CD8-positive, alpha-beta memory T cell (primary cell): ENCODE measurements around the gene POLR2J2. TPM values are rescaled to one million over a fixed set of nuclear protein-coding genes. Genes with fewer than 3 reads are reported as not detected.
"Not testable (repeated sequence)": the region's sequence is repeated elsewhere in the genome, so short reads cannot be mapped to it uniquely, and the experiment has no call there.

Experiments used
- CTCF ChIA-PET: fragments of 350-600 bp; sonication (Branson Sonifier 250); formaldehyde crosslinking; loops from one replicate; lab custom pipeline; 2021; ENCODE audit warnings: antibody characterized with exemption; lab: Charles Lee
- POLR2A ChIA-PET: fragments of 350-600 bp; sonication (Branson Sonifier 250); formaldehyde crosslinking; loops from one replicate; lab custom pipeline; 2021; ENCODE audit warnings: antibody characterized with exemption; lab: Charles Lee
- DNase-seq, 5 donors: peaks; one replicate each; pipeline versions ENCODE4 v3.0.0 to v3.0.0-alpha.2; 2020 to 2022; ENCODE audit warnings: mixed read lengths in 1 of 5
- H3K27ac ChIP-seq: one replicate; pipeline ENCODE4 v1.7.0; 2013; ENCODE audit warnings: low read depth, mild to moderate bottlenecking, low read length, moderate library complexity
- H3K27me3 ChIP-seq: 2 replicates; pipeline ENCODE4 v1.7.0; 2013; ENCODE audit warnings: low read length, mild to moderate bottlenecking; ENCODE audit not compliant: insufficient read depth, poor library complexity, severe bottlenecking
- H3K36me3 ChIP-seq: 2 replicates; pipeline ENCODE4 v1.7.0; 2013; ENCODE audit warnings: mild to moderate bottlenecking, low read length, moderate library complexity; ENCODE audit not compliant: insufficient read depth
- H3K4me1 ChIP-seq: 2 replicates; pipeline ENCODE4 v1.7.0; 2013; ENCODE audit warnings: mild to moderate bottlenecking, low read length, moderate library complexity; ENCODE audit not compliant: insufficient read depth
- H3K4me3 ChIP-seq: 2 replicates; pipeline ENCODE4 v1.7.0; 2013; ENCODE audit warnings: mild to moderate bottlenecking, low read length
- H3K9me3 ChIP-seq: 2 replicates; pipeline ENCODE4 v1.7.0; 2013; ENCODE audit warnings: mild to moderate bottlenecking, low read length
- H3K27ac Mint-ChIP-seq, 8 donors: one replicate each; pipeline ENCODE4 v1.8.0; 2020 to 2021; ENCODE audit warnings: mixed read lengths in 8 of 8, mild to moderate bottlenecking in 6 of 8, inconsistent platforms in 3 of 8, moderate library complexity in 3 of 8
- H3K27me3 Mint-ChIP-seq, 2 donors: one replicate each; pipeline ENCODE4 v1.8.0; 2020 to 2021; ENCODE audit warnings: mixed read lengths in 2 of 2, mild to moderate bottlenecking in 1 of 2, moderate library complexity in 1 of 2
- H3K36me3 Mint-ChIP-seq, 3 donors: one replicate each; pipeline ENCODE4 v1.8.0; 2020 to 2021; ENCODE audit warnings: mixed read lengths in 3 of 3, inconsistent platforms in 1 of 3, mild to moderate bottlenecking in 1 of 3
- H3K4me1 Mint-ChIP-seq, 3 donors: one replicate each; pipeline ENCODE4 v1.8.0; 2020 to 2021; ENCODE audit warnings: mixed read lengths in 3 of 3, inconsistent platforms in 1 of 3, mild to moderate bottlenecking in 1 of 3
- H3K4me3 Mint-ChIP-seq, 7 donors: one replicate each; pipeline ENCODE4 v1.8.0; 2020 to 2021; ENCODE audit warnings: mixed read lengths in 7 of 7, mild to moderate bottlenecking in 6 of 7, moderate library complexity in 4 of 7, inconsistent platforms in 2 of 7
- H3K9me3 Mint-ChIP-seq, 5 donors: one replicate each; pipeline ENCODE4 v1.8.0; 2020 to 2022; ENCODE audit warnings: mixed read lengths in 5 of 5, mild to moderate bottlenecking in 3 of 5, moderate library complexity in 2 of 5, inconsistent platforms in 1 of 5
- polyA plus RNA-seq: library from polyadenylated mRNA; unstranded; fragments of 300-500 nt; fragmentation: Illumina TruSeq; gene quantifications from one replicate; pipeline ENCODE4 v1.2.3, GENCODE V29; 2021
- total RNA-seq, 2 experiments: library from RNA; stranded (reverse); gene quantifications; one replicate each; pipeline ENCODE4 v1.2.3, GENCODE V29; 2021

The POLR2J2 gene
- total and polyA plus RNA-seq, 3 experiments from 2014 or later, result 5.3 to 9.0 (median 8.2) TPM

GRCh38 chr7:102697642-102698512, 26.4 kb upstream of the POLR2J2 start:
- POLR2A ChIA-PET, H3K4me3 Mint-ChIP-seq, H3K27me3 ChIP-seq, DNase-seq, H3K27ac Mint-ChIP-seq, H3K9me3 Mint-ChIP-seq, H3K36me3 ChIP-seq, H3K9me3 ChIP-seq, H3K4me1 ChIP-seq, H3K4me3 ChIP-seq, H3K4me1 Mint-ChIP-seq, CTCF ChIA-PET, H3K36me3 Mint-ChIP-seq, H3K27ac ChIP-seq: not testable (repeated sequence)
- H3K27me3 Mint-ChIP-seq, result peaks cover 0 to 18% of the 10 kb centered on the region in 2 donors

DNA sequence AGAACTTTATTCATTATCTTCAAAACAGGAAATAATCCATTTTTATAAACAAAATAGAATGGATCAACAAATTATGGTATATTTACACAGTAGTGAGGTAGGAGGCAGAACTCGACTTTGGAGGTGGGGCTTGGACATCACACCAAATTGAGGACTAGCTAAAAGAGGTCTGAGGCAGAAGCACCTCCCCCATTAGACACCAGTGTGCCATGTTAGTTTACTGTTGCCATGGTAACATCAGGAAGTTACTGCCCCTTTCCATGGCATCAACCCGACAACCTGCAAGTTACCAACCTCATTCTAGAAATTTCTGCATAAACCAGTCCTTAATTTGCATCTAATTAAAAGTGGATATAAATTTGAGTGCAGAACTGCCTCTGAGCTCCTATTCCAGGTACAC, 24.5 kb upstream of the POLR2J2 start:
- H3K9me3 Mint-ChIP-seq, H3K9me3 ChIP-seq, H3K4me1 ChIP-seq, POLR2A ChIA-PET, H3K36me3 Mint-ChIP-seq, H3K4me3 Mint-ChIP-seq, H3K27me3 ChIP-seq, H3K4me1 Mint-ChIP-seq, H3K36me3 ChIP-seq, H3K27ac Mint-ChIP-seq, CTCF ChIA-PET, H3K4me3 ChIP-seq, H3K27ac ChIP-seq, DNase-seq: not testable (repeated sequence)
- peaks cover 0 to 14% of the 10 kb centered on the region in 2 donors for H3K27me3 Mint-ChIP-seq

DNA sequence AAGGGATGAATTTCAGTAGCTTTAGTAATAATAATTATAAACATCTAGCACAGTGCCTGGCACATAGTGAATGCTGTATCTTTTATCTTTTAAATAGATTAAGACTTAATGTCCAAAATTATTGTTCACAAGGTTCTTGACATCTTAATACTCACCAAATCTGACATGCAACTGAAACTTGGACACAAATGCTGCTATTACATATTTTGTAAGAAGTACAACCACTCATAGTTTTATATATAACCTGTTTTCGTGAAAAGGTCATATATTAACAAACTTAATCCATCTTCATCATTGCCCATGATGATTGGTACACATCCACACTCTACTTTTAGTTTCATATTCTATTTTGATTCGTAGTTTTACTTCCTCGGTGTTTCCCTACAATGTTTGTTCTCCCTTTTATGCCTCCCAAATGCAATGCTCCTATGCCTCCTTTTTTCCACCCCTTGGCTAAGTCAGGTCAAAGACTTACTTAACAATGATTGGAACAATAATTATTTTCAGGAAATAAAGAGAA, 23.6 kb upstream of the POLR2J2 start:
- H3K9me3 Mint-ChIP-seq, H3K4me3 Mint-ChIP-seq, H3K36me3 Mint-ChIP-seq, H3K36me3 ChIP-seq, H3K4me1 ChIP-seq, H3K27ac Mint-ChIP-seq, H3K27ac ChIP-seq, H3K4me3 ChIP-seq, H3K4me1 Mint-ChIP-seq, H3K9me3 ChIP-seq, H3K27me3 ChIP-seq, POLR2A ChIA-PET, CTCF ChIA-PET, DNase-seq: not testable (repeated sequence)
- H3K27me3 Mint-ChIP-seq, result peaks cover 0 to 14% of the 10 kb centered on the region in 2 donors

- H3K36me3 ChIP-seq, H3K27ac ChIP-seq, POLR2A ChIA-PET, CTCF ChIA-PET, H3K36me3 Mint-ChIP-seq, H3K4me1 Mint-ChIP-seq, H3K27me3 ChIP-seq, H3K4me3 Mint-ChIP-seq, H3K4me3 ChIP-seq, H3K27me3 Mint-ChIP-seq, DNase-seq, H3K27ac Mint-ChIP-seq, H3K9me3 Mint-ChIP-seq, H3K4me1 ChIP-seq, H3K9me3 ChIP-seq: not testable (repeated sequence)
Measured at GRCh38 chr7:102694008-102694407, 22.5 kb upstream of the POLR2J2 start.

DNA sequence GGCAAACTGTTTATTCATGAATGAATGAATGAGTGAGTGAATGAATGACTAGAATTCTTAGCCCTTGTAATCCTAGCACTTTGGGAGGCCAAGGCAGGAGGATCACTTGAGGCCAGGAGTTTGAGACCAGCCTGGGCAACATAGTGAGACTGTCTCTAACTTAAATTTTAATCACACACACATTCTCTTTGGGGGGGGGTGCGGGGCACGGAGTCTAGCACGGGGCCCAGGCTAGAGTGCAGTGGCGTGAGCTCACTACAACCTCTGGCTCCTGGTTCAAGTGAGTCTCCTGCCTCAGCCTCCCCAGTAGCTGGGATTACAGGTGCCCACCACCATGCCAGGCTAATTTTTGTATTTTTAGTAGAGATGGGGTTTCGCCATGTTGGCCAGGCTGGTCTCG, 19.1 kb upstream of the POLR2J2 start:
- H3K27me3 Mint-ChIP-seq, H3K27ac Mint-ChIP-seq, H3K4me1 Mint-ChIP-seq, CTCF ChIA-PET, H3K9me3 ChIP-seq, H3K4me1 ChIP-seq, H3K27ac ChIP-seq, H3K4me3 ChIP-seq, POLR2A ChIA-PET, DNase-seq, H3K36me3 ChIP-seq, H3K27me3 ChIP-seq, H3K9me3 Mint-ChIP-seq, H3K36me3 Mint-ChIP-seq: not testable (repeated sequence)
- H3K4me3 Mint-ChIP-seq, result peak overlapping the region in 1 of 7 donors; percentile 51

DNA sequence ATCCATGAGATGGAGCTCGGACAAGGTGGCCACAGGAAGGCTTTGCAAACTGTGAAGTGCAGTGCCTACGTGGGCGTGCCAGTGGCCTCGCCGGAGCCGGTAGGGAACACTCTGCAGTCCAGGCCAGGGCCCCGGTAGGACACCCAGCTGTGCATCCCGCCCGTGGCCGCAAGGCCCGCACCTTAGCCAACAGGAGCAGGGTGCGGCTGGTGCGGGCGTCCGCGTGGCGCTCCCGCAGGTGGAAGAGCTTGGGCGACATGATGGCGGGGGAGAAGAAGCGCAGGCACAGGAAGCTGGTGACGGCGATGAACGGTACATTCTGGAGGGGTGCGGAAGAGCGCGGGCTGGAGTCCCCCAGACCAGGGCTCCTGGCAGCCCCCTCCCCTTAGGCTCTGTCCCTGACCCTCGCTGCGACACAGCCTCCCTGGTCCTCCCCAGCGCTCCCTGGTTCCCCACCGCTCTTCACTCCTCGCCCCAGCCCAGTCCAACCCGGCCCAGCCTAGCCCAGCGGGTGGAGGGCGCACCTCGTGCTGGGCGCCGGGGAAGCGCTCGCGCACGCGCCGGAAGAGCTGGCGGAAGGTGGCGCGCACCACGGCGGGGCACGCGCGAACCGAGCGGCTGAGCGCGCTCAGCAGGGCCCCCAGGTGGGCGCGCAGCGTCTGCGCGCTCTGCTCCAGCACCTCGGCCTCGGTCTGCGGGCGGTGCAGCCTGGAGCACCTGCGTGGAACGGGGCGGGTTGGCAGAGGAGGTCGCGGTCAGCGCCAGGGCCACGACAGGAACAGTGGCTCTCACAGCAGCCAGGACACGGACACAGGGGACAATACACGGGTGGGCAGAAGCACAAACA, 18.2 kb upstream of the POLR2J2 start:
- H3K9me3 ChIP-seq, CTCF ChIA-PET, H3K4me3 Mint-ChIP-seq, H3K27me3 ChIP-seq, H3K27me3 Mint-ChIP-seq, H3K27ac Mint-ChIP-seq, H3K4me3 ChIP-seq, H3K4me1 Mint-ChIP-seq, H3K36me3 Mint-ChIP-seq, POLR2A ChIA-PET, H3K36me3 ChIP-seq, H3K9me3 Mint-ChIP-seq, H3K4me1 ChIP-seq, H3K27ac ChIP-seq: not testable (repeated sequence)
- peak in 3 of 5 donors; percentile 16 to 58 (median 52) for DNase-seq

GRCh38 chr7:102688299-102689036, 17.0 kb upstream of the POLR2J2 start:
- H3K4me1 ChIP-seq, H3K4me1 Mint-ChIP-seq, H3K4me3 Mint-ChIP-seq, CTCF ChIA-PET, H3K36me3 ChIP-seq, POLR2A ChIA-PET, H3K27me3 ChIP-seq, DNase-seq, H3K27me3 Mint-ChIP-seq, H3K9me3 Mint-ChIP-seq, H3K36me3 Mint-ChIP-seq, H3K4me3 ChIP-seq, H3K27ac ChIP-seq, H3K27ac Mint-ChIP-seq, H3K9me3 ChIP-seq: not testable (repeated sequence)

DNA sequence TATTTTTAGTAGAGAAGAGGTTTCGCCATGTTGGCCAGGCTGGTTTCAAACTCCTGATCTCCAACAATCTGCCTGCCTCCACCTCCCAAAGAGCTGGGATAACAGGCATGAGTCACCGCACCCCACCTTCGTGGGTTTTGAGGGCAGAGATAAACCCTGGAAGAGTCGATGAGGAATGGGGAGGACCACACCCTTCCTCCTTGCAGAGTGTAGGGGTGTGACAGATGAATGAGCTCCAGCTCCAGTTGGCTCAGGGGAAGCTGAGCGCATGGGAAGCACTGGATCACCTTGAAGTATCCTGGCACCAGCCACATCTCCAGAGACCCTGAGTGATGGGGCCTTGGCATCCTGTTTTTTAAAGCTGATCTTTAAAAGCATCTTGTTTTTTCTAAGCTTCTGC, 11.1 kb upstream of the POLR2J2 start:
- H3K4me1 Mint-ChIP-seq, H3K27me3 ChIP-seq, POLR2A ChIA-PET, H3K9me3 Mint-ChIP-seq, CTCF ChIA-PET, DNase-seq, H3K27ac ChIP-seq, H3K36me3 Mint-ChIP-seq, H3K4me1 ChIP-seq, H3K27ac Mint-ChIP-seq, H3K27me3 Mint-ChIP-seq, H3K36me3 ChIP-seq, H3K4me3 Mint-ChIP-seq, H3K9me3 ChIP-seq, H3K4me3 ChIP-seq: not testable (repeated sequence)
